GM21381 (cell line): ENCODE measurements around the gene ACP7.
"Not testable (repeated sequence)": the region's sequence is repeated elsewhere in the genome, so short reads cannot be mapped to it uniquely, and the experiment has no call there.

Experiments used
- ATAC-seq: cut with Tn5 transposase; IDR thresholded peaks from one replicate; pipeline ENCODE4 v1.9.1; 2021; ENCODE audit warnings: mild to moderate bottlenecking, moderate library complexity; ENCODE audit not compliant: unreplicated experiment

The ACP7 gene, protein sequence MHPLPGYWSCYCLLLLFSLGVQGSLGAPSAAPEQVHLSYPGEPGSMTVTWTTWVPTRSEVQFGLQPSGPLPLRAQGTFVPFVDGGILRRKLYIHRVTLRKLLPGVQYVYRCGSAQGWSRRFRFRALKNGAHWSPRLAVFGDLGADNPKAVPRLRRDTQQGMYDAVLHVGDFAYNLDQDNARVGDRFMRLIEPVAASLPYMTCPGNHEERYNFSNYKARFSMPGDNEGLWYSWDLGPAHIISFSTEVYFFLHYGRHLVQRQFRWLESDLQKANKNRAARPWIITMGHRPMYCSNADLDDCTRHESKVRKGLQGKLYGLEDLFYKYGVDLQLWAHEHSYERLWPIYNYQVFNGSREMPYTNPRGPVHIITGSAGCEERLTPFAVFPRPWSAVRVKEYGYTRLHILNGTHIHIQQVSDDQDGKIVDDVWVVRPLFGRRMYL

DNA sequence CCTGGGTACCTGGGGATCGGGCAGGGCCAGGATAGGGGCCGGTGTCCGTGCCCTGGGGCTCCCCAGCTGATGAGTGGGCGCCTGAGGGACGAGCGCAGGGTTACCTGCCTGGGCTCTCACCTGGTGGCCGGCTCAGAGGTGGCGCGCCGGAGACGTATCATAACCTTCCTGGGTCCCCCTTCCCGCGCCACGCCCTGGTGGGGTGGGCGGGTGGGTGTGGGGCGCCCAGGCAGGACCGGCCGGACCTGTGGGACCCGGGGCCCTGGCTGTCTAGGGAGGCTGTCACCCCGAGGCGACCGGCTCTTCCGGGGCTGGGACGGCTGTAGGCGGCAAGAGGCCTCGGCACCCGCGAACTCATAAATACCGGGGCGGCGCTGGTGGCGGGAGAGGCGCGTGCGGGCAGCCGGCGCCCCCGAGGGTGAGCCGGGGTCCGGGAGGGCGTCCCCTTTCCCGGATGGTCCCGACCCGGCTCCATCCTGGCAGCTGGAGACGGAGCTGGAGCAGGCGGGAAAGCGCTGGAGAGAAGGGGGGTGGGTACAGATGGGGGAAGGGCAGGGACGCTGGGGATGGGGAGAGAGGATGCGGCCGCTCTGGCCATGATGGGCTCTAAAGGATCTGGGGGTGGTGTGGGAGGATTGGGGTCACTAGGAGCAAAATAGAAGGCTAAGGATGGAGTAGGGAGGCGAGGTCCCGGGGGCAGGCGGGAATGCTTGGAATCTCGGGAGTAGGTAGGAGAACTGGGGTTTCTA is at the start of gene ACP7:
TSS of gene ACP7 (plus strand) at position 386 of the 749 bp plus-strand sequence. CDS start 902 bp downstream, outside the sequence.
- ATAC-seq, result no peak

DNA sequence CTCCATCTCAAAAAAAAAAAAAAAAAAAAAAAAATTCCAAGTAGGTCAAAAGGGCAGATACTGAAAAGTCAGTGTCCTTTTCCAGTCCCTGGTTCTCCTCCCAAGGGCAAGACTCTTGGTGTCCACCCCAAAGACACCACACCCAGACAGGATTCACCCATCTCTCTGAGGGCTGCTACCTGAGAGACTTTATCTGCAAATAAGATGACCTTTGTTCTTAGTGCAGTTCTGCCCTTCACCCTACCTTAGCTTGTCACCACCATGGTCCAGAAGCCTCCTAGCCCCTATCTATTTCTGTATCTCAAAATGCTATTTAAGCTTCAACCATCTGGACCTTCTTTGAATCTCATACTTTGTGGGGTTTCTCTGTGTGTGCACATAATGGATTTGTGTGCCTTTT is 47.6 kb upstream of the ACP7 start:
- ATAC-seq, result no peak

DNA sequence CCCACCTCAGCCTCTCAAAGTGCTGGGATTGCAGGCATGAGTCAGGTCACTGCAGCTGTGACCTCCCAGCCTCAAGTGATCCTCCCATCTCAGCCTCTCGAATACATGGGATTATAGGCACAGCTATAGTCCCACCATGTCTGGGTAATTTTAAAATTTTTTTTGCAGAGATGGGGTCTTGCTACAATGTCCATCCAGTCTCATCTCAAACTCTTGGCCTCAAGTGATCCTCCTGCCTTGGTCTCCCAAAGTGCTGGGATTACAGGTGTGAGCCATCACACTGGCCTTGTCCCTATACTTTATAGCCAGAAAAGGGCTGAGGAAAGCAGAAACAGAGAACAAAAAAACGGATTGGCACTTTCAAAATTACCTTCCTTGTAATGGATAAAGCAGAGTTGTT is 47.0 kb upstream of the ACP7 start:
- ATAC-seq, result no peak

DNA sequence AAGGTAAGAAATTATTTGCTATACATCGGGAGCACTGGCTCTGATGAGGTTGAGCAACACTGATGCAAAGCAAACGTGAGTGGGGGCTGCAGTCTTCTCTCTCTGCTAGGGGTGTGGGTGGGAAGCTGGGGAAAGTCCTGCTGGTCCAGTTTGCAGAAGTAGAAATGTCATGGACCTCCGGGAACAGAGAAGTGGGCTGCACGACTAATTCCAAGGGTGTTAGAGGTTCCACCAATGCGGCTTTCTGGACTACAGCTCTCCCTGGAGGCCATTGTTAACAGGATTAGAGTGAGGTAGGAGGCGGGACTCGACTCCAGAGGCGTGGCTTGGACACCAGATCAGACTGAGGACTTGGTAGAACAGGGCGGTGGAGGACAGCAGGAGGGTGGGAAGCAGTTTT is 46.1 kb upstream of the ACP7 start:
- no peak for ATAC-seq

DNA sequence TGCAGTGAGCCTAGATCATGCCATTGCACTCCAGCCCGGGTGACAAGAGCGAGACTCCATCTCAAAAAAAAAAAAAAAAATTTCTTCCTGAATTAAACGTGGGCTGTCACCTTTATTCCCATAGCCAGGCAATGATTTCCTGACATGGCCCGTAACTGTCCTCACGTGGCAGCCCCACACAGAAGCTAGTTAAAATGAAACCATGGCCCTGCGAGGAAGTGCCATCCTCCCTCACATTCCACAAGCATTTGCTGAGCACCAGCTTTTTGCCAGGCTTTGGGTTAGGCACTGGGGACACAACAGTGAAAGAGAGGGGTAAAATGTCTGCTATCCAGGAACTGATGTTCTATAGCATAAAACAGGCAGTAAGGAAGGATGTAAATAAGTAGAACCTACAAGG is 38.7 kb upstream of the ACP7 start:
- ATAC-seq, result no peak

DNA sequence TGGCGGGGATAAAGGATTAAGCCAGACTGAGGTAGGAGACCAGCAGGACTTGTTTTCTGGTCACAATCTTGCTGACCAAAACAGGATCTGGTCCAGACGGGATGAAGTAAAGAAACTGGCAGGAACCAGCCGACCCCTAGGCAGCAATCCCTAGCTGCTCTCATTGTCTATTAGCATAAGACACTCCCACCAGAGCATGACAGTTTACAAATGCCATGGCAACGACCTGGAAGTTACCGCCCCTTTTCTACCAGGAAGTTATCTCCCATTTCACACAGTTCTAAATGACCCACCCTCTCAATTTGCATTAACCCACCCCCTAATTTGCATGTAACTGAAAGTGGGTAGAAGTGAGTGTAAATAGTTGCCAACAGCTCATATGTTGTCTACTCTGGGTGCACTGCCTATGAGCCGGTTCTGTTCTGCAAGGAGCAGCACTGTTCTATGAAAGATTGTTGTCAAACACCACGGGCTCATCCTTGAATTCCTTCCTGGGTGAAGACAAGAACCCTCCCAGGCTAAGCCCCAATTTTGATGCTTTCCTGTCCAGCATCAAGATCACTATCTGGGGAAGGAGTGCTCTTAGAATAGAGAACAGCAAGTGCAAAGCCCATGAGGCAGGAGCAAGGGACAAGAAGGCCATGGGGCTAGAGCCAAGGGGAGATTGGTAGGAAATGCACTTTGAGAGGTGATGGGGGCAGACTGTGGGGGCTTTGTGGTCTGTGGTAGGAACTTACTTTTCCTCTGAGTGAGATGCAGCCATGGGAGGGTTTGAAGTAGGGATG is 37.9 kb upstream of the ACP7 start:
- ATAC-seq, result no peak

DNA sequence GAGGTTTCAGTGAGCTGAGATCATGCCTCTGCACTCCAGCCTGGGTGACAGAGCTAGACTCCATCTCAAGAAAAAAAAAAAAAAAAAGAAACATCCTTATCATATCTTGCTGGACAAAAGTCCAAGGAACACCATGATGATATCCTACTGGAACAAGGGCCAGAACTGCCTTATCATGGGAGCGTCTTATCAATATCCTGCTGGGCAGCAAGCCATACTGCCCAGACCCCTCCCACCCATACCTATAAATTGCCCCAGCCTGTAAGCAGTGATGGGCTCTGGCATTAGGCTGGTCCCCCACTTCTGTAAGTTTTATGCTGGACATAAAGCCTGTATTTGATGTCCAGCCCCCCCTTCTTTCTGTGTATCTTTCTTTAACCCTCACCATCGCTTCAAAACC is 37.1 kb upstream of the ACP7 start:
- no peak for ATAC-seq

DNA sequence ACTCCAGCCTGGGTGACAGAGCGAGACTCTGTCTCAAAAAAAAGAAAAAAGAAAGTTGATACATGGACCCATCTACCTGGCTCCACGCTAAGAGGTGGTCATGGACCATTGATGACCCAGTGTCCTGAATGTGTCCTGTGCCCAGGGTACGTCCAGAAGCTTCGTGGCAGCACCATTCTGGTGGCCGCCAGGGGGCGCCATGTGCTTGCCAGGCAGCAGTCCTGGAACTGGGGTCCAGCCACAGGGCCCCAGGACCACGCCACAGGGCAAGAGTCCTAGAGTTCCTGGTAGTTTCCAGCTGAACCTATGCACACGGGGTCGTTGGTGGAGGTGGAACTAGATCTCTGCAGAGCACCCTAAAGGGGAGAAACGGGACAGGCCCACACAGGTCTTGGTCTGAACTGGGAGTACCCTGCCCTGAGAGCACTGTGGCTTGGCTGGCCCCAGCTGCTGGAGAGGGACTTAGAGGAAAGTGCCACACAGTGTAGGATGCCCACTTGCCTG is 31.9 kb upstream of the ACP7 start:
- ATAC-seq, result no peak

DNA sequence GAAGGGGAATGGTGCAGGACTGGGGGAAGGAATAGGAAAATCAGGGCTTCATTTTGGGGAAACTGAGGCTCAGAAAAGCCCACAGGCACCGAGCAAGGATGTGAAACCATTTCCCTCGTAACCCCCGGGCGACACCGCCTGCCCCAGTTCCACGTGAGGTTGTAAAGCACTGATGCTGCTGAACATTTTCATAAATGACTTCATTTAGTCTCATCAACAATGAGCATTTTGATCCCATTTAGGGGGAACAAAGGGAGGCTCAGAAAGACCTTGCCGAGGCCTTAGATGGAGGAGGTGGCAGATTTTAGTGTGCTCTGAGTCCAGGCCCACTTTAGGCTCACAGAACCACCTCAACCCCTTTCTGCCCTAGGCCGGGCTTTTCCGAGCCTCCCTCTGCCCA is 31.3 kb upstream of the ACP7 start:
- ATAC-seq, result no peak

DNA sequence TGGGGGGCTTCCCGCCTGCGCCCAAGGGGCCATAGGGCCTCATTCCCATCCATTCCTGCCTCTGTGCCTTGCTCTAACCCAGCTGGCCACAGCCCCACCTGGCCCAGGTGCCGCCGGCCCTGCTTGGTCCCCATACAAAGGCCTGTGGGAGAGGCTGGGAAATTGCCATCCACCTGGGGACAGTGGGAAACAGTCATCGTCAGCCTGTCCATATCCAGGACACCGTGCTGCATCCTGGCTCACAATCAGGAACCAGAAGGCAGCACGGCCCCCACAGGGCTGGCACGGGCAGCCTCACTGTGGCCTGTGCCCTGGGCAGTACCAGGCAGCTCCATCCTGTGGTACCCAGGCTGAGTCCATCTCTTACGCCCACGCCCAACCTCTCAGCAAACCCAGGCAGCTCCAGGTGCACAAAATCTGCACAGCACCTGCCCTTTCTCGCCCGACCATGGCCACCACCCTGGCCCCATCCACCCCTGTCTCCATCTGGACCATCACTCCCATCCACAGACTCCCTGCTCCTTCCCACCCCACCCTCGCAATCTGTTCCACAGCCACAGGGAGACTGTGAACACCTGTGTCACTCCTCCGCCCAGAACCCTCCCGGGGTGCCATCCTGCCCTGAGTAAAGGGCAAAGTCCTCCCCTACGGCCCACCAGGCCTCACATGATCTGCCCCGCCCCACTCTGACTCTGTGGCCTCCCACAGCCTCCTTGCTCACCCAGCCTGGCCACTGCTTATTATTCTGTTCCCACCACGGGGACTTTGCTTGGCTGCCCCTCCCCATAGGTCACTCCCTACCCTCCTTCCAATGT is 30.7 kb upstream of the ACP7 start:
- ATAC-seq, result no peak

DNA sequence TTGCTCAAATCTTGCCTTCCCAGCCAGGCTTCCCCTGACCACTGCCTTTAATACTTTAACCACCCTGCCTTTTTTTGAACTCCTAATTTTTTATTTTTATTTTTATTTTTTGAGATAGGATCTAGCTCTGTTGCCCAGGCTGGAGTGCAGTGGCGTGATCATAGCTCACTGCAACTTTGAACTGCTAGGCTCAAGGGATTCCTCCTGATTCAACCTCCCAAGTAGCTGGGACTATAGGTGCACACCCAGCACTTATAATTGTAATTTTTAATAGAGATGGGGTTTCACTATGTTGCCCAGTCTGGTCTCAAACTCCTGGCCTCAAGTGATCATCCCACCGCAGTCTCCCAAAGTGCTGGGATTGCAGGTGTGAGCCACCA is 30.1 kb upstream of the ACP7 start:
- ATAC-seq, result no peak

DNA sequence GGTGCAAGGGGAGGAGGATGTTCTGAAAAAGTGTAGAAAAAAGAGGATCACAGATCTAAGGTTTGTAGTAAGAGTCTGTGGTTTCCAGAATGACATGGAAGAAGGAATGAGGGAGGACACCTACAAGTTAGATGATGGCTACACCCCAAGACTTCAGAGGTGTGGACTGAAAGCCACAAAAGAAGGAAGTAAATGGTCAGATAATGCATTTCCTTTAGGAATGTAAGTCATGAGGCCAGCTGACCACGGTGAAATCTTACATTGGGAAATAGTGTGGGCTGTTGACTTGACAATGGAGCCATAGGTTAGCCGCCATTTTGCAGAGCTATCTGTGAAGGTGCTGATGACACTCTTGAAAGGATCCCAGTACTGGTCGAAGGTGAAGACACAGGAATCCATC is 26.6 kb upstream of the ACP7 start:
- no peak for ATAC-seq

DNA sequence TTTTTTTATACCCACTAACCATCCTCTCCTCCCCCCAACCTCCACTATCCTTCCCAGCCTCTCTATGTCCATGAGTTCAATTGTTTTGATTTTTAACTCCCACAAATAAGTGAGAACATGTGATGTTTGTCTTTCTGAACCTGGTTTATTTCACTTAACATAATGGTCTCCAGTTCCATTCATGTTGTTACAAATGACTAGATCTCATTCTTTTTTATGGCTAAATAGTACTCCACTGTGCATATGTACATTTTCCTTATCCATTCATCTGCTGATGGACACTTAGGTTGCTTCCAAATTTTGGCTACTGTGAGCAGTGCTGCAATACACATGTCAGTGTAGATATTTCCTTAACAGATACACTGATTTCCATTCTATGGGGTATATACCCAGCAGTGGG is 24.9 kb upstream of the ACP7 start:
- ATAC-seq, result no peak

DNA sequence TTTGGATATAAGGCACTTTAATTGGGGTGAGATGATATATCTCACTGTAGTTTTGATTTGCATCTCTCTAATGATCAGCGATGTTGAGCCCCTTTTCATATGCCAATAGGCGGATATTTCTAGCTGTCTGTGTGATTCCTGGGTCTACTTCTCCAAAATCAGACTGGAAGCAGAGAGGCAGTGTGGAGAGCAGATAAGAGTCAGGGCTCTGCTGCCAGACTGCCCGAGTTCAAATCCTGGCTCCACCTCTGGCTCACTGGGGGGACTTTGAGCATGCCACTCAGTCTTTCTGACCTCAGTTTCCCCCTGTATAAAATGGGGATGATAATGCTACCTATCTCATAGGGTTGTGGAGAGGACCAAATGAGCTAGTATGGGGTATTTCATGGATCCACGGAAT is 24.0 kb upstream of the ACP7 start:
- no peak for ATAC-seq

DNA sequence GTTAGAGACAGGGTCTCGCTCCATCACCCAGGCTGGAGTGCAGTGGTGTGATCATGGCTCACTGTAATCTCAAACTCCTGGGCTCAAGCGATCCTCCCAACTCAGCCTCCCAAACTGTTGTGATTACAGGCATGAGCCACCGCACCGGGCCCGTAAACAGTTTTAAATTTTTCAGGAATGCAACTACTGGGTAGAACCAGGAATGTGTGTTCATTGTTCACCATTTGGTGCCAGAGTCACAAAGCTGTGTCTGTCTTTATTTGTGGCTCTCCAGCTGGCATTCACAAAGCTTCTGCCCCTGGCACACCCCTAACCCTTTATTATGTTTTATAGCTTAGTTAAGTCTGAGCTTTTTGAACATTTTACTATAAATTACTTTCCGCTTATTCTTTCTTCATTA is 19.8 kb upstream of the ACP7 start:
- no peak for ATAC-seq

DNA sequence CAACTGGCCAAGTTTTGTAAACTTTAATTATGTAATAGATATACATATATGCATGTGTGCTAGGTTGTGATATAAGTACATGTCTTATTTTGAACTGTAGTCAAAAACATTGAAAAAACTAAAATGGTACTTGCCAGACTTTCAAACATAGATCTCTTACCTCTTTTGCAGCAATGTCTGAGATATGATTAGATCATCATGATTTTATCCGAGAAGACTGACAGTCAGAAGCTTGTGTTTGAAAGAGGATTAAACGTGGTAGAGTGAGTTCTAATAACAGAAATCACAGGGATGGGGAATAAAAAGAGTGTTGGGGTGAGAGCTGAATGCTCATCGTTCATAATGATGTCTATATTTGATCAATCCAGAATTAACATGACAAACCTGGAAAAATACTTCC is 18.2 kb upstream of the ACP7 start:
- no peak for ATAC-seq

DNA sequence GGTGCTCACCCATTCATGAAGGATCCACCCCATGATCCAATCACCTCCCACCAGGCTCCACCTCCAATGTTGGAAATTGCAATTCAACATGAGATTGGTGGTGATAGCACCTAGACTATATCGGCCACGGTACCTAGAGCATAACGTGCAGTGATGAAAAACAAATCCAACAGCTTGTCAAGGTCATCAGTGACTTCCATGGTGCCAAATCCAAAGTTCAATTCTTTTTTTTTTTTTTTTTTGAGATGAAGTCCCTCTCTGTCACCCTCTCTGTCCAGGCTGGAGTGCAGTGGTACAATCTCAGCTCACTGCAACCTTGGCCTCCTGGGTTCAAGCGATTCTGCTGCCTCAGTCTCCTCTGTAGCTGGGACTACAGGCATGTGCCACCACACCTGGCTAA is 17.1 kb upstream of the ACP7 start:
- ATAC-seq, result no peak

DNA sequence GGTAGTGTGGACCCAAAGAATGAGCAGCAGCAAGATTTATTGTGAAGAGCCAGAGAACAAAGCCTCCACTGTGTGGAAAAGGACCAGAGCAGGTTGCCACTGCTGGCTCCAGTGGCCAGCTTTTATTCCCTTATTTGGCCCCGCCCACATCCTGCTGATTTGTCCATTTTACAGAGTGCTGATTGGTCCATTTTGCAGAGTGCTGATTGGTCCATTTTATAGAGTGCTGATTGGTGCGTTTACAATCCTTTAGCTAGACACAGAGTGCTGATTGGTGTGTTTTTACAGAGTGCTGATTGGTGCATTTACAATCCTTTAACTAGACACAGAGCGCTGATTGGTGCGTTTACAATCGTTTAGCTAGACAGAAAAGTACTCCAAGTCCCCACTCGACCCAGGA is 15.9 kb upstream of the ACP7 start:
- not testable (repeated sequence) for ATAC-seq

DNA sequence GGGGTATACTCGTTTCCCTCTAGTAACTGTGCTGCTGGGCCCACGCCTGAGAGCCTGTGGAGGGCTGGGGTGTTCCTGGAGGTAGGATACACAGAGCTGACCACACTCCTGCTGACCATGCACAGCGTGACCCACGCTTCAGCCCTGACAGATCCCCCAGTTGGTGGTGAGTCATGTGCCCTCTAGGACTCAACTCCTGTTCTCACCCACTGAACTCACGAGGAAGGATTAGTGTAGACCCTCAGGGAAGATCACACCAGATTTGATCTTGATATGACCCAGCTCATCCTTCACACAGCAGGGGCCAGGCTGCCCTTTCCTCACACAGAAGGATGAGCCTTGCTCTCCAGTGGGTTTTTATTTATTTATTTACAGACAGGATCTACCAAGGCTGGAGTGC is 13.3 kb upstream of the ACP7 start:
- ATAC-seq, result no peak

DNA sequence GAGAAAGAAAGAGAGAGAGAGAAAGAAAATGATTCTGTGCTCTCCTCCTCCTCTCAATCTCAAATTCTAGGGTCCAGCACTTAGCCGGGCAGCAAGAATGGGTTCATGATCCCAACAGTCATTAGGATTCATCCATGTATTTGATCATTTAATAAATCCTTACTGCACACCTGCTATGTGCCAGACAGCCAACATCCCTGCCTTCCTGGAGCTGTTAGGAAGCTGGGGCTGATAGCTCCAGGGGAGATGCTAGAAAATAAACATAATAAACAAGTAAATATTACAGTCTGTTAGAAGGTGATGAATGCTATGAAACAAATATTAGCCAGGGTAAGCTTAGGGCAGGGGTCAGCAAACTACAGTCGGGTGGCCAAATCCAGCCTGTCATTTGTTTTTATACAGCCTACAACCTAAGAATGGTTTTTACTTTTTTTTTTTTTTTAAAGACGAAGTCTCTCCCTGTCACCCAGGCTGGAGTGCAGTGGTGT is 9.9 kb upstream of the ACP7 start:
- ATAC-seq, result no peak
